ENCODE data around the gene VGF. TPM values are rescaled to one million over a fixed set of nuclear protein-coding genes. Genes with fewer than 3 reads are reported as not detected.

VGF gene
- total RNA-seq, 2 experiments from 2014 or later: not detected

DNA sequence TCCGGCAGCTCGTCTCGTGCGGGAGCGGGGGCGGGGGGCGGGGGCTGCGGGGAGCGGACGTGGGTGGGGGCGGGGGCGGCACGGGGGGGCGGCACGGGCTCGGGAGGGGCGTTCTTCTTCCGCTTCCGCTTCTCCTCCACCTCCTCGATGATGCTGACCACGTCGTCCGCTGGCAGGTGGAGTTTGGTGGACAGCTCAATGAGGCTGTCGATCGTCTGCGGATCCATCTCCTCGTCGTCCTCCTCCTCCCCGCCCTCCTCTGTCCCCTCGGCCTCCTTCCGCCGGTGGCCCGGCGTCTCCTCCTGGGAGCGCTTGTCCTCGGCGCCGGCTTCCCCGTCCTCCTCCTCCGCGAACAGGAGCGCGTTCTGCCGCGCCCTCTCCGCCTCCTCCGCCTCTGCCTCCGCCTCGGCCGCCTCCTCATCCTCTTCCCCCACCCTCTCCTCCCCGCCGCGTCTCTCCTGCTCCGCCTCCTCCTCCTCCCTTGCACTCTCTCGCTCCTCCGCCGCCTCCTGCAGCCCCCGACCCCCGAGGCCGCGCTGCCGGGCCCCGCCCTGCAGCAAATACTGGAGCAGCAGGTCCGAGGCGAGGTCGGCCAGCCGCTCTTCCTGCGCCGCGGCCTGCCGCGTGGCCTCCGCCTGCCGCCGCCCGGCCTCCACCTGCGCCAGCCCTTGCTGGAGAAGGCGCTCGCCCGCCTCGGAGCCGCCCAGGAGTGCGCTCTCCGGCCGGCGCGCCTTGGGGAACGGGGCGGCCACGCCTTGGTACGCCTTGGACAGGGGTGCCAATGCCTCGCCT, 1.9 kb downstream of the VGF start:
- peaks cover 40% of the 10 kb centered on the region for H3K4me1 Mint-ChIP-seq (ENCODE audit: low read depth)
- no peak overlapping the region for H3K27ac Mint-ChIP-seq
- H3K27me3 Mint-ChIP-seq: peaks cover 48% of the 10 kb centered on the region
- no peaks in the 10 kb centered on the region for H3K9me3 Mint-ChIP-seq
- CTCF ChIA-PET: interaction anchor here (1.2 to 2.4 kb wide), 3 partner anchors 8 to 29 kb away, joined by 4 to 8 read pairs (median 5); no protein-coding TSS in a partner anchor
- POLR2A ChIA-PET: no interaction called here
- no peak for DNase-seq
- peak overlapping the region; percentile 46 for H3K4me3 Mint-ChIP-seq
- intact Hi-C loops (cut with micrococcal nuclease): loop anchor here (2.0 kb wide), 1 partner anchor 81 kb away; the partner anchor contains the start of gene FIS1
- peaks cover 21% of the 10 kb centered on the region for H3K36me3 Mint-ChIP-seq

DNA sequence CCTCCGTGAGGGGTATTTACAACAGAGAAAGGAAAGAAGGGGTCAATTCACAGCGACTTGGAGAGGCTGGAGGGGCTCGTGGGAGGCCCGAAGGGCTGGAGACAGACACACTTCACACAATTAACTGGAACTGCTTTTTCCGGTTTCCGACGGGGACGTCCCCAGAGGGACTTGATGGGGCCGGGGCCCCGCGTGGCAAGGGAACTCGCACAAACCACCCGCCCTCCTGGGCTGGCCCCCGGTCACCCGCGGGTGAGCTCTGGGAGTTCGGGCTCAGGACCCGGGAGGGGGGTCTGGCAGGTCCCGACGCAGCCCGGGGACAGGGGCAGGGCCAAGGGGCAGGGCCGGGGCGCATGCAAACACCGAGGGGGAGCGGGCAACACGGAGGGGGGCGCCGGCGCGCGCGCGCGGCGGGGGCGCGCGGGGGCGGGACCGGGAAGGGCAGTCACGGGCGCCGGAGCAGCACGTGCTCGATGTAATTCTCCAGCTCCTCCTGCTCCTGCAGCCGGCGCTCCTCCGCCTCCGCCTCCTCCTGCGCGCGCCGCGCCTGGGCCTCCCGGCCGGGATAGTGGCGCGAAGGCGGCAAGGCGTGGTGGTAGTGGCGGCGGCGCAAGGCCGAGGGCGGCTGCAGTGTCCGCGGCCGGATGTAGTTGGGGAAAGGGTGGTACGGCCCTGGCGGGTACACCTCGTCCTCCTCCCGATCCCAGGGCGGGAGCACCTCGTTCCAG, 2.7 kb downstream of the VGF start:
- ChIA-PET CTCF (interaction anchor here (1.2 to 2.4 kb wide), 3 partner anchors 9 to 30 kb away, joined by 4 to 8 read pairs (median 5); no protein-coding TSS in a partner anchor), POLR2A (no interaction called here)
- Mint-ChIP-seq H3K4me1 (ENCODE audit: low read depth) (peaks cover 35% of the 10 kb centered on the region), H3K9me3 (no peaks in the 10 kb centered on the region), H3K36me3 (peaks cover 26% of the 10 kb centered on the region), H3K27ac (no peak overlapping the region), H3K4me3 (peak overlapping the region; percentile 41), H3K27me3 (peaks cover 40% of the 10 kb centered on the region)
- DNase-seq: no peak
- intact Hi-C loops (cut with micrococcal nuclease): no loop called here

DNA sequence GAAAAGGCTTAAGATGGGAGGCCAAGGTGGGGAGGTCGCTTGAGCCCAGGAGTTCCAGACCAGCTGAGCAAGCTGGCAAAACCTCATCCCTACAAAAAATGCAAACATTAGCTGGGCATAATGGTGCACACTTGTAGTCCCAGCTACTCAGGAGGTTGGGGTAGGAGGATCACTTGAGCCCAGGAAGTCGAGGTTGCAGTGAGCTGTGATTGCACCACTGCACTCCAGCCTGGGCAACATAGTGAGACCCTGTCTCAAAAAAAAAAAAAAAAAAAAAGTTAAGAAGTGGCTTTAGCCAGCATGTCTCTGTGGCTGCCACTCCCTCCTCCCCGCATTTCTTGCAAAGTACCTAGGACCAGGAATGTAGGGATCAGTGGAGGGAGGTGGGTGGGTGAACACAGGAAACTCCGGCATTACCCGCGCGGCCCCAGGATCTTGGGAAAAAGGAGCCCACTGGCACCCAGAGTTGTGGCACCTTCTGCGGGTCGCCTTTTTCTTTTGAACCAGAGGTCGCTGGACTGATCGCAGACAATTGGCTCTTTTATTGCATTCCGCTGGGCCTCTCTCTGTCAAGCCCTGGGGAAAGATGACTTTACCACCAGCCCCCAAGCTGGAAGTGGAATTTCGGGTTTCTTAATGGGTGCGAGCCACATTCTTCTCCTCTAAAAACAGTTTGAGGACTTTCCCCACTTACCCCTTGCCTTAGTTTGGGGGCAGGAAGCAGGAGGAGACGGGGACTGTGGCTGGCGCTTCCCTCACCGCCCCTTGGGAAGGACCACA, 3.5 kb downstream of the VGF start:
- peaks cover 32% of the 10 kb centered on the region for H3K27me3 Mint-ChIP-seq
- intact Hi-C loops (cut with micrococcal nuclease): no loop called here
- ChIA-PET POLR2A (no interaction called here), CTCF (interaction anchor here (0.6 to 2.4 kb wide), 3 partner anchors 18 to 128 kb away, joined by 3 to 8 read pairs (median 5); no protein-coding TSS in a partner anchor)
- H3K9me3 Mint-ChIP-seq: no peaks in the 10 kb centered on the region
- peak overlapping the region; percentile 41 for H3K4me3 Mint-ChIP-seq
- no peak for DNase-seq
- peaks cover 27% of the 10 kb centered on the region for H3K36me3 Mint-ChIP-seq
- peaks cover 27% of the 10 kb centered on the region for H3K4me1 Mint-ChIP-seq (ENCODE audit: low read depth)
- no peak overlapping the region for H3K27ac Mint-ChIP-seq

DNA sequence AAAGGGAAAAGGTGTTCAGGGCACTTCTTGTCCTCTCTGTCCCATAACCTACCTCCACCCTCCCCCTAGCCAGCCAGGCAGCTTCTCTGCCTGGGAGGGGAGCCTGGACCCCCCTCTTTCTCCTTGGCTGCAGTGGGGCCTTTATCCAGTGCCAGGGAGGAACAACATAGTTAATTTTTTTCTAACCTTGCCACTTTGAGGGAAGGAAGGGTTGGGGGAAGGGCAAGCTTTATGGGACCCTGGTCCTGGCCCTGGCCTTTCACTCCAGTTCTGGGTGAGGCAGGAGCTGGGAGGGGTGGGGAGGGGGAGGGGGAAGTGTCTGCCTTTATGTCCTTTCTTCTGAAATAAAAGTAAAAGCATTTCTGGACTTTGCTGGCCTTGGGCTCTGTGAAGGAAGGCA, 4.5 kb downstream of the VGF start:
- H3K9me3 Mint-ChIP-seq: no peaks in the 10 kb centered on the region
- intact Hi-C loops (cut with micrococcal nuclease): no loop called here
- H3K27me3 Mint-ChIP-seq: peaks cover 26% of the 10 kb centered on the region
- H3K27ac Mint-ChIP-seq: no peak overlapping the region
- H3K4me3 Mint-ChIP-seq: no peak overlapping the region
- no peak for DNase-seq
- ChIA-PET POLR2A (no interaction called here), CTCF (interaction anchor here (2.4 kb wide), 1 partner anchor 17 kb away, joined by 8 read pairs; no protein-coding TSS in a partner anchor)
- peaks cover 19% of the 10 kb centered on the region for H3K4me1 Mint-ChIP-seq (ENCODE audit: low read depth)
- peaks cover 32% of the 10 kb centered on the region for H3K36me3 Mint-ChIP-seq

DNA sequence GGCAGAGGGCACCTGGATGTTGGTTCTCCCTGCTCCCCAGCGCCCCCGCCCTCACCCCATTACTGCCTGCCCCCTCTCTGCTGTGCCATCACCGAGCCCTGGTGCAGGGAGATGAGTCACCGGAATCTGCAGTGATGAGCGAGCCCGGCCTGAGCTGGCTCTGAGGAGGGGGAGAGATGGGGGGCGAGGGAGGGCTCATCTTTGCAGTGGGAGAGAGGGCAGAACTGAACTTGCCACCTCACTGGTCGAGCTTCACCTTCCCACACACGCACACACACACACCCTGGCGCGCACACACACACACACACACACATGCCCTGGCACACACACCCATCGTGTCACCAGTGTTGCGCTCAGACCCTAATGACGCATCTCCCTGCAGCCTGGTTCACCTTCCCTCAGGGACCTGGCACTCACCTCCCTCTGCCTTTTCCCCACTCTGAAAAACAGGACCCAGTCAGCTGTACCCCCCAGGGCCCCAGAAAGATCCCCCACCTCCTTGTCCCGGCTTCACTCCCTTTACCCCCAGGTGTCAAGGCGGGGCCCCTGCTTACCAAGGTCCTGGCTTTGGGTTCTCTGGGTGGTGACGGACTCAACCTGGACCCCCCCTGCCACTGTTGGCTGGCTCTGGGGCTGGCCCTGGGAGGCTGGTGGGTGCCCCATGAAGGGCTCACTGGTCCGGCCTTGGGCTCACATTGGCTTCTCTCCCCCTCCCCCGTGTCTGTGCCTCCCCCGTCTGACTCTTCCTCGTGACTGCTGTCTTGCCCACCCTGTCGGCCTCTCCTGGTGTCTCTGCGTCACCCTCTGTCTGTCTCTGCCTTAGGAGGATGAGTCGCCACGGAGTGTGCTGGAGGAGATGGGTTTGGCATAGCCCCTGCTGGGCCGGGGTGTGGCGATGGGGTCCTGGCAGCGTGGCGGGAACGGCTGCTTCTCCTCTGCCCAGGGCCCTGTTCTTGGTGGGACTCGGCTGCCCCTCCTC, 5.4 kb downstream of the VGF start:
- intact Hi-C loops (cut with micrococcal nuclease): no loop called here

DNA sequence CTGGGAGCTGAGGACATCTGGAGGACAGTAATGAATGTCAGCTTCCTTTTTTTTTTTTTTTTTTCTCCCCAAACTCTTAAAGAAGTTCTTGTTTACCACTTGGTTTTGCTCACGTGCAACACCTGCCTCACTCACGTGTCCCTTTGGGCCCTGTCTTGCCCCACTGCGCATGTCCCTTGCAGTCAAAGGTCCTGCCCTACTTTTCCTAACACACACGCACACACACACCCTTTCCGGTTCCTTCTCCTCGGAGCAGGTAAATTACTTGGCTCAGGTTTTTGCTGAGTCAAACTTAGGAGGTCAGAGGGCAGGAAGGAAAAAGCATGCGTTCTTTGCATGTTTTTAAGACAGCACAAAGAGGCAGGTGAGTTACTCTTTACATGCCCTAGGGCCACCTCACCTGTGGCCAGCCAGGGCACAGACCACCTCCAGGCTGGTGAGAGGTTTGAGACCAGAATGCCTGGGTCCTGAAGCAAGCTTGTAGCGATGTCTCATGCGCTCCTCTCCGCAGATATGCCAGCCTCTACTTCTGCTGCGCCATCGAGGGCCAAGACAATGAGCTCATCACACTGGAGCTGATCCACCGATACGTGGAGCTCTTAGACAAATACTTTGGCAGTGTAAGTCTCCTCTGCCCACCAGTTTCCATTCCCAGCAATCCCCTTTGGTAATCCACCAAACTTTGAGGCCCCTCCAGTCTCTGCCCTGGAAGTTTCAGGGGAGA, 8.3 kb downstream of the VGF start:
- intact Hi-C loops (cut with micrococcal nuclease): no loop called here
- ChIA-PET CTCF (interaction anchor here (0.9 to 3.3 kb wide), 4 partner anchors 9 to 36 kb away, joined by 3 to 18 read pairs (median 5); partner anchors contain the start of gene VGF), POLR2A (no interaction called here)
- no peak for DNase-seq
- H3K4me1 Mint-ChIP-seq (ENCODE audit: low read depth): peaks cover 10% of the 10 kb centered on the region
- H3K27me3 Mint-ChIP-seq: peaks cover 5% of the 10 kb centered on the region
- H3K4me3 Mint-ChIP-seq: no peak overlapping the region
- H3K36me3 Mint-ChIP-seq: peaks cover 31% of the 10 kb centered on the region
- no peaks in the 10 kb centered on the region for H3K9me3 Mint-ChIP-seq
- H3K27ac Mint-ChIP-seq: no peak overlapping the region

More for the DNA sequence above, 5.4 kb downstream of the VGF start:
- Mint-ChIP-seq H3K4me1 (ENCODE audit: low read depth) (peaks cover 17% of the 10 kb centered on the region), H3K9me3 (no peaks in the 10 kb centered on the region), H3K27ac (no peak overlapping the region), H3K4me3 (no peak overlapping the region), H3K36me3 (peaks cover 32% of the 10 kb centered on the region), H3K27me3 (peaks cover 18% of the 10 kb centered on the region)
- ChIA-PET CTCF (no interaction called here), POLR2A (no interaction called here)
- no peak for DNase-seq

DNA sequence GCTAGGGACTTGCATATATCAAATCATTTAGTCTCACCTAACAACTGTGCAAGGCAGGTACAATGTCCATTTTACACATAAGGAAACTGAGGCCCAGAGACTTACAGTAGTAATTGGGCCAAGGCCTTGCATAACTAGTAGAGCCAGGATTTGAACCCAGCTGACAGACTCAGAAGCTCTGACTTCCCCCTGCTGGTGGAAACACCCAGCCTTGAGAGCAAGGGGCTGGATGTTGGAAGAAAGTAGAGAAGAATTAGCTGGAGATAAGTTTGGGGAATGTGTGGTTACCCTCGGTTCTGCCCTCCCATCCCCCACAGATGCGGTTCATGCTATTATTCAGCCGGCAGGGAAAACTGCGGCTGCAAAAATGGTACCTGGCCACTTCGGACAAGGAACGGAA, 9.1 kb downstream of the VGF start:
- Mint-ChIP-seq H3K4me3 (no peak overlapping the region), H3K4me1 (ENCODE audit: low read depth) (peaks cover 10% of the 10 kb centered on the region), H3K36me3 (peaks cover 27% of the 10 kb centered on the region), H3K27me3 (peaks cover 2% of the 10 kb centered on the region), H3K9me3 (no peaks in the 10 kb centered on the region), H3K27ac (no peak overlapping the region)
- no peak for DNase-seq
- intact Hi-C loops (cut with micrococcal nuclease): no loop called here
- ChIA-PET CTCF (interaction anchor here (0.7 to 3.3 kb wide), 3 partner anchors 9 to 36 kb away, joined by 4 to 18 read pairs (median 7); partner anchors contain the start of gene VGF), POLR2A (no interaction called here)

DNA sequence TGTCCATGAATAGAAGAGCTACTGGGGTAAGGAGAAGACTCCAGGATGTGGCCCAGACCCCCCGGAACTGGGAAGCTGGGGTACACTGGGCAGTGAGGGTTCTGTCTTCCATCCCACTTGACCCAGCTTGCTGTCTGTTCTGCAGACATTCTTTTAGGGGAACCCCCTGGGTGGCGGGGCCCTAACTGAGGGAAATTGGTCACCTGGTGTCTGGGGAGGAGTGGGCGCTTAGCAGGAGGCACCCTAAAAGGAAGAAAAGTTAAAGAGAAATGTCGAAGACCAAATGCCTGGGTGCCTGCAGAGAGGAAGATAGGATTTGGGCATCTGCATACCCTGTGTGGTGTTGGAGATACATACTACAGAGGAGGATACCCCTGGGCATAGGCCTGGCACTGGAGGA, 10.1 kb downstream of the VGF start:
- CTCF ChIA-PET: interaction anchor here (1.0 to 1.1 kb wide), 2 partner anchors 11 to 37 kb away, joined by 3 to 9 read pairs; no protein-coding TSS in a partner anchor
- H3K27me3 Mint-ChIP-seq: no peaks in the 10 kb centered on the region
- no peak overlapping the region for H3K27ac Mint-ChIP-seq
- intact Hi-C loops (cut with micrococcal nuclease): no loop called here
- H3K4me3 Mint-ChIP-seq: peak overlapping the region; percentile 79
- H3K36me3 Mint-ChIP-seq: peaks cover 24% of the 10 kb centered on the region
- POLR2A ChIA-PET: no interaction called here
- H3K4me1 Mint-ChIP-seq (ENCODE audit: low read depth): peaks cover 10% of the 10 kb centered on the region
- H3K9me3 Mint-ChIP-seq: no peaks in the 10 kb centered on the region
- DNase-seq: no peak

DNA sequence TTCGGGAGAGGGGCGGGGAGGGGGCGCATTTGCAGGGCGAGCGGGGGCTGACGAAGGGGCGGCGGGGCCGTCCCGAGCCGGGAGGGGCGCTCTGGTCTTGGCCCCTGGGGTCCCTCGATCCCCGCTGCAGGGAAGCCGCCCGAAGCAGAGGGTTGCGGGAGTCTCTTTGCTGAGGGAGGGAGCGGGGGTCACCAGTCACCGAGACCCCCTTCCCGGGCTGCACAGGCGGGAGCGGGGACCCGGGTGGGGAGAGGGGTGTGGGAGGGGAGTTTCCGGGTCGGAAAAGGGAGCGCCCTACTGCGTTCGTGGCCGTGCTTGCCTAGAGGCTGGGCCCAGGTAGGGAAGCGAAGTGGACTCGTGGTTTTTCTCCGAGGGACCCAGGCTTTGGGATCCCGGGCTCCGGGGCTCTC, 10.7 kb downstream of the VGF start:
- ChIA-PET POLR2A (no interaction called here), CTCF (interaction anchor here (1.0 to 3.0 kb wide), 3 partner anchors 10 to 38 kb away, joined by 3 to 34 read pairs (median 9); no protein-coding TSS in a partner anchor)
- intact Hi-C loops (cut with micrococcal nuclease): loop anchor here (1.0 kb wide), 2 partner anchors 11 to 16 kb away; partner anchors contain the start of gene VGF
- DNase-seq: no peak
- Mint-ChIP-seq H3K9me3 (no peaks in the 10 kb centered on the region), H3K4me3 (peak overlapping the region; percentile 79), H3K36me3 (peaks cover 18% of the 10 kb centered on the region), H3K27ac (no peak overlapping the region), H3K27me3 (no peaks in the 10 kb centered on the region), H3K4me1 (ENCODE audit: low read depth) (peaks cover 10% of the 10 kb centered on the region)

DNA sequence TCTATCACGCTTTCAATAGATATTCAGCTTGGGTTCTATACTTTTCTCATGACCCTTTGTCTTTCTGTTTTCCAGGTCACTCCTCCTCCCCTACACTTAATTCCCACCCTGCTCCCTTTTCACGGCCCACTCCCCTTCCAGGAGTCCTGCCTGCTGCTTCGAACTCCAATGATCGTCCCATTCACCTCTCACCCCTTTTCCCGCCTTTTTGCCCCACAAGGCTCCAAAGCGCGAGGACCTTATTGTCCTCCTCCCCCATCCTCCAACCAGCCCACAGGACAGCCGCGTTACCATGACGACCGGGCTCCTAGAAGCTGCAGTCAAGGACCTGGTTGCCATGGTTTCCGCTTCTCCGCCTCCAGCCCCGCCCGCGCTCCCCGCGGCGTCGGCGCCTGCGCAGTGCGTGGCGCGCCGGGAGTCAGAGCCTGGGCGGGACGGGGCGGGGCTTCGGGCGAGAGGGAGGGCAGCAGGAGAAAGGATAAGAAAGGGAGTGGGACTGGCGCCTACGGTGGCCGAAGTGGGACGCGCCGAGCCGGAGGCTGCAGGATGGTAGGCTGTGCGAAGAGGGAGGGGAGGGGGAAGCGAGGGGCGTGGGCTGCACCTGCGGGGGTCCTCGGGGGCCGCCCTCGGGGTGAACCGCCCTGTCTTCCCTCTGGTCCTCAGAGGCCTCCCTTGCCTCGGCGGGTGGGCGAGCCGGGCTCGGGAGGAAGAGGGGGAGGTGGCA, 11.2 kb downstream of the VGF start, which contains the start of gene AP1S1:
TSS of gene AP1S1 (plus strand) at position 508 of the 724 bp plus-strand sequence. CDS start at position 547, 39 bp downstream.
- Mint-ChIP-seq H3K4me1 (ENCODE audit: low read depth) (peaks cover 10% of the 10 kb centered on the region), H3K9me3 (no peaks in the 10 kb centered on the region), H3K36me3 (peaks cover 12% of the 10 kb centered on the region), H3K27me3 (peaks cover 4% of the 10 kb centered on the region), H3K4me3 (peak within 1 kb of the TSS; percentile 79), H3K27ac (peak within 1 kb of the TSS; percentile 47)
- ChIA-PET CTCF (interaction anchor here (3.0 kb wide), 1 partner anchor 11 kb away, joined by 34 read pairs; no protein-coding TSS in a partner anchor), POLR2A (no interaction called here)
- intact Hi-C loops (cut with micrococcal nuclease): loop anchor here (1.0 kb wide), 2 partner anchors 11 to 16 kb away; partner anchors contain the start of gene VGF
- DNase-seq: peak; percentile 96
